AG04449 (cell line): Measurements from ENCODE around the gene HILPDA.

Experiments used
- CTCF ChIA-PET: fragments of 350-600 bp; formaldehyde crosslinking; extraction: SDS; loops from one replicate; lab custom pipeline; 2021; ENCODE audit warnings: antibody characterized with exemption; lab: Yijun Ruan, JAX
- POLR2A ChIA-PET: fragments of 400-600, 350-600 bp; formaldehyde crosslinking; extraction: SDS; loops from one replicate; lab custom pipeline; 2020; ENCODE audit warnings: antibody characterized with exemption, inconsistent platforms; lab: Yijun Ruan, JAX
- DNase-seq: peaks from one replicate; pipeline ENCODE4 v3.0.0-alpha.2; 2010; ENCODE audit warnings: low read depth, low spot score
- H3K4me3 ChIP-seq: 2 replicates; pipeline ENCODE4 v1.5.1; 2011; ENCODE audit warnings: low read depth, mild to moderate bottlenecking, control low read depth, low read length
- CTCF ChIP-seq: IDR thresholded peaks from one replicate; pipeline ENCODE4 v1.5.1; 2011; ENCODE audit warnings: mild to moderate bottlenecking, moderate library complexity, low read length, control low read depth, inconsistent platforms; ENCODE audit not compliant: insufficient read depth; ENCODE audit errors: missing control alignments

The HILPDA gene

GRCh38 chr7:128435327-128435686 is 20.4 kb upstream of the HILPDA start:
- no peak overlapping the region for H3K4me3 ChIP-seq
- ChIA-PET POLR2A (no interaction called here), CTCF (interaction anchor here (1.1 to 14.8 kb wide), 6 partner anchors 10 to 448 kb away, joined by 4 to 569 read pairs (median 53); partner anchors contain the start of gene HILPDA)
- no peak for TF ChIP-seq CTCF
- no peak for DNase-seq

- no peak for TF ChIP-seq CTCF
- DNase-seq = no peak
- no peak overlapping the region for H3K4me3 ChIP-seq
- ChIA-PET CTCF (interaction anchor here (0.9 to 6.2 kb wide), 4 partner anchors 12 to 40 kb away, joined by 3 to 101 read pairs (median 5); no protein-coding TSS in a partner anchor), POLR2A (interaction anchor here (1.0 kb wide), 1 partner anchor 17 kb away, joined by 4 read pairs; no protein-coding TSS in a partner anchor)
Measured at GRCh38 chr7:128437426-128438332, 18.0 kb upstream of the HILPDA start.

GRCh38 chr7:128442356-128442755 is 13.3 kb upstream of the HILPDA start:
- DNase-seq = no peak
- TF ChIP-seq CTCF = no peak
- no peak overlapping the region for H3K4me3 ChIP-seq
- POLR2A ChIA-PET = no interaction called here
- CTCF ChIA-PET = interaction anchor here (0.7 to 6.1 kb wide), 5 partner anchors 15 to 441 kb away, joined by 3 to 106 read pairs (median 4); no protein-coding TSS in a partner anchor

GRCh38 chr7:128443831-128444600 is 11.7 kb upstream of the HILPDA start:
- POLR2A ChIA-PET = interaction anchor here (1.6 kb wide), 1 partner anchor 11 kb away, joined by 6 read pairs; no protein-coding TSS in a partner anchor
- no peak for TF ChIP-seq CTCF
- H3K4me3 ChIP-seq = no peak overlapping the region
- CTCF ChIA-PET = interaction anchor here (1.1 to 6.1 kb wide), 5 partner anchors 10 to 97 kb away, joined by 3 to 106 read pairs (median 6); no protein-coding TSS in a partner anchor
- DNase-seq = no peak

GRCh38 chr7:128446306-128446705 is 9.4 kb upstream of the HILPDA start:
- ChIA-PET POLR2A (no interaction called here), CTCF (interaction anchor here (0.8 to 4.7 kb wide), 3 partner anchors 15 to 20 kb away, joined by 3 to 61 read pairs (median 27); no protein-coding TSS in a partner anchor)
- no peak for DNase-seq
- TF ChIP-seq CTCF = no peak
- H3K4me3 ChIP-seq = no peak overlapping the region
